GM12878 (cell line): ENCODE measurements around the gene BORCS5. TPM values are rescaled to one million over a fixed set of nuclear protein-coding genes. Genes with fewer than 3 reads are reported as not detected.

Experiments
- BACH1 ChIP-seq: fragments of 450-650 bp; IDR thresholded peaks from 2 replicates; pipeline ENCODE4 v1.6.1; 2017; ENCODE audit warnings: mild to moderate bottlenecking, borderline replicate concordance
- CHD1 ChIP-seq: IDR thresholded peaks from 2 replicates; pipeline ENCODE4 v1.6.1; 2012; ENCODE audit warnings: low read depth, low read length, improper control_type of control experiment
- EZH2 ChIP-seq: IDR thresholded peaks from 2 replicates; pipeline ENCODE4 v1.6.1; 2012; ENCODE audit warnings: low read depth, mild to moderate bottlenecking, control low read depth, inconsistent platforms, low read length, borderline replicate concordance; ENCODE audit not compliant: control insufficient read depth
- FOXK2 ChIP-seq: fragments of 450-650 bp; IDR thresholded peaks from 2 replicates; pipeline ENCODE4 v1.6.1; 2017; ENCODE audit warnings: mild to moderate bottlenecking, moderate library complexity
- GABPA ChIP-seq: IDR thresholded peaks from 2 replicates; pipeline ENCODE4 v1.6.1; 2014; ENCODE audit warnings: antibody characterized with exemption, low read depth, mild to moderate bottlenecking, inconsistent platforms
- MTA3 ChIP-seq: IDR thresholded peaks from 2 replicates; pipeline ENCODE4 v1.6.1; 2012; ENCODE audit warnings: low read length, inconsistent platforms, borderline replicate concordance
- RAD51 ChIP-seq: fragments of 450-650 bp; IDR thresholded peaks from 2 replicates; pipeline ENCODE4 v1.6.1; 2016; ENCODE audit warnings: moderate library complexity, mild to moderate bottlenecking, inconsistent platforms
- RB1 ChIP-seq: fragments of 450-650 bp; formaldehyde crosslinking; IDR thresholded peaks from 2 replicates; pipeline ENCODE4 v1.6.1; 2017; ENCODE audit warnings: mild to moderate bottlenecking, borderline replicate concordance
- SMAD1 ChIP-seq: fragments of 450-650 bp; IDR thresholded peaks from 2 replicates; pipeline ENCODE4 v1.6.1; 2018; ENCODE audit warnings: mild to moderate bottlenecking, low read depth; ENCODE audit not compliant: partially characterized antibody
- SMAD5 ChIP-seq: IDR thresholded peaks from 2 replicates; pipeline ENCODE4 v1.6.1; 2016; ENCODE audit warnings: antibody characterized with exemption, low read depth
- SUPT20H ChIP-seq: IDR thresholded peaks from 2 replicates; pipeline ENCODE4 v1.6.1; 2011; ENCODE audit warnings: low read depth, mild to moderate bottlenecking, low read length, moderate library complexity, borderline replicate concordance; ENCODE audit not compliant: control insufficient read depth
- USF2 ChIP-seq: IDR thresholded peaks from 2 replicates; pipeline ENCODE4 v1.6.1; 2011; ENCODE audit warnings: low read depth, low read length, improper control_type of control experiment, borderline replicate concordance
- ZBTB40 ChIP-seq: fragments of 450-650 bp; IDR thresholded peaks from 2 replicates; pipeline ENCODE4 v1.6.1; 2016; ENCODE audit warnings: mild to moderate bottlenecking, moderate library complexity, borderline replicate concordance
- polyA plus RNA-seq, 11 experiments: library from polyadenylated mRNA; depleted of rRNA in 4 of 11; unstranded in 6 of 11; stranded (reverse) in 5 of 11; fragments of >200 nt; fragmentation: Nextera tagmentation in 4 of 11; fragmentation: Illumina TruSeq in 1 of 11; extraction: Ambion mirVana in 4 of 11; extraction: Trizol in 1 of 11; gene quantifications; 1 replicate in 1 of 11; 2 replicates in 10 of 11; pipeline versions ENCODE4 v1.2.1 to v1.2.3, GENCODE V29; 2011 to 2016; ENCODE audit warnings: inconsistent platforms in 2 of 11, missing spikeins in 2 of 11, low read depth in 1 of 11
- total RNA-seq, 4 experiments: library from RNA; depleted of rRNA in 3 of 4; stranded (reverse); fragments of >200 nt in 3 of 4; fragmentation: Illumina TruSeq in 1 of 4; extraction: Trizol in 1 of 4; gene quantifications; 2 replicates each; pipeline versions ENCODE4 v1.2.1 to v1.2.3, GENCODE V29; 2013 to 2021

The BORCS5 gene
- total and polyA plus RNA-seq, 10 of the 15 experiments (the other 5 are each of a cell fraction or from before 2014, with no cell fraction given): 1.4 to 39.7 (median 16.1) TPM

GRCh38 chr12:12452326-12452902, 95.5 kb downstream of the BORCS5 start (continued):
- no peak for TF ChIP-seq ZBTB40
- no peak for TF ChIP-seq GABPA
- no peak for TF ChIP-seq BACH1
- TF ChIP-seq RAD51: no peak
- no peak for TF ChIP-seq SMAD1
- TF ChIP-seq MTA3: no peak
- TF ChIP-seq USF2: no peak
- TF ChIP-seq RB1: no peak
- TF ChIP-seq SMAD5: no peak
- no peak for TF ChIP-seq SUPT20H
- TF ChIP-seq EZH2: no peak
- no peak for TF ChIP-seq FOXK2
- no peak for TF ChIP-seq CHD1
